Nephron progenitor cell (in vitro differentiated cells): ENCODE results near the gene ERBB4.

ENCODE experiments used
- DNase-seq: peaks from one replicate; pipeline ENCODE4 v3.0.0; 2021
- H3K27ac Mint-ChIP-seq: 2 replicates; pipeline ENCODE4 v1.8.0; 2021; ENCODE audit warnings: mild to moderate bottlenecking, moderate library complexity, mixed read lengths
- H3K27me3 Mint-ChIP-seq: 2 replicates; pipeline ENCODE4 v1.8.0; 2021; ENCODE audit warnings: mild to moderate bottlenecking, low read depth, mixed read lengths; ENCODE audit not compliant: poor library complexity
- H3K36me3 Mint-ChIP-seq: 2 replicates; pipeline ENCODE4 v1.8.0; 2021; ENCODE audit warnings: low read depth, mixed read lengths
- H3K4me1 Mint-ChIP-seq: 2 replicates; pipeline ENCODE4 v1.8.0; 2021; ENCODE audit warnings: mixed read lengths
- H3K4me3 Mint-ChIP-seq: 2 replicates; pipeline ENCODE4 v1.8.0; 2021; ENCODE audit warnings: mild to moderate bottlenecking, moderate library complexity, mixed read lengths
- H3K9me3 Mint-ChIP-seq: 2 replicates; pipeline ENCODE4 v1.8.0; 2021; ENCODE audit warnings: mild to moderate bottlenecking, moderate library complexity, mixed read lengths
- CTCF ChIP-seq: fragments of 200-600 bp; sonication (generic); IDR thresholded peaks from 2 replicates; pipeline ENCODE4 v1.5.0; 2021; ENCODE audit warnings: antibody characterized with exemption

Gene ERBB4

GRCh38 chr2:211901226-211901846, 637.3 kb downstream of the ERBB4 start:
- Mint-ChIP-seq H3K27me3 (peaks cover 9% of the 10 kb centered on the region), H3K27ac (no peak overlapping the region), H3K4me1 (no peaks in the 10 kb centered on the region), H3K36me3 (no peaks in the 10 kb centered on the region), H3K4me3 (no peak overlapping the region), H3K9me3 (no peaks in the 10 kb centered on the region)
- no peak for TF ChIP-seq CTCF
- no peak for DNase-seq

- H3K27ac Mint-ChIP-seq: peak overlapping the region; percentile 80
- H3K36me3 Mint-ChIP-seq: no peaks in the 10 kb centered on the region
- no peaks in the 10 kb centered on the region for H3K4me1 Mint-ChIP-seq
- DNase-seq: no peak
- TF ChIP-seq CTCF: no peak
- no peaks in the 10 kb centered on the region for H3K9me3 Mint-ChIP-seq
- no peak overlapping the region for H3K4me3 Mint-ChIP-seq
- H3K27me3 Mint-ChIP-seq: peaks cover 4% of the 10 kb centered on the region
These were observed 638.1 kb downstream of the ERBB4 start for GRCh38 chr2:211900518-211900917.

- H3K4me3 Mint-ChIP-seq: no peak overlapping the region
- no peaks in the 10 kb centered on the region for H3K4me1 Mint-ChIP-seq
- no peaks in the 10 kb centered on the region for H3K9me3 Mint-ChIP-seq
- no peak for TF ChIP-seq CTCF
- no peak for DNase-seq
- H3K36me3 Mint-ChIP-seq: no peaks in the 10 kb centered on the region
- peak overlapping the region; percentile 80 for H3K27ac Mint-ChIP-seq
- H3K27me3 Mint-ChIP-seq: peaks cover 4% of the 10 kb centered on the region
These were observed 638.6 kb downstream of the ERBB4 start for GRCh38 chr2:211900000-211900399.

- H3K27me3 Mint-ChIP-seq: peaks cover 4% of the 10 kb centered on the region
- H3K36me3 Mint-ChIP-seq: no peaks in the 10 kb centered on the region
- TF ChIP-seq CTCF: no peak
- H3K9me3 Mint-ChIP-seq: no peaks in the 10 kb centered on the region
- H3K27ac Mint-ChIP-seq: no peak overlapping the region
- no peak for DNase-seq
- no peak overlapping the region for H3K4me3 Mint-ChIP-seq
- H3K4me1 Mint-ChIP-seq: no peaks in the 10 kb centered on the region
These were observed 639.9 kb downstream of the ERBB4 start for GRCh38 chr2:211898702-211899101.

GRCh38 chr2:211881449-211881848, 657.2 kb downstream of the ERBB4 start:
- H3K36me3 Mint-ChIP-seq: no peaks in the 10 kb centered on the region
- H3K27ac Mint-ChIP-seq: no peak overlapping the region
- peaks cover 4% of the 10 kb centered on the region for H3K27me3 Mint-ChIP-seq
- no peak for DNase-seq
- no peak for TF ChIP-seq CTCF
- H3K4me1 Mint-ChIP-seq: no peaks in the 10 kb centered on the region
- no peak overlapping the region for H3K4me3 Mint-ChIP-seq
- H3K9me3 Mint-ChIP-seq: no peaks in the 10 kb centered on the region

GRCh38 chr2:211879323-211879722, 659.3 kb downstream of the ERBB4 start:
- H3K4me3 Mint-ChIP-seq: no peak overlapping the region
- no peaks in the 10 kb centered on the region for H3K36me3 Mint-ChIP-seq
- H3K4me1 Mint-ChIP-seq: no peaks in the 10 kb centered on the region
- no peak for DNase-seq
- no peak for TF ChIP-seq CTCF
- peaks cover 4% of the 10 kb centered on the region for H3K27me3 Mint-ChIP-seq
- H3K27ac Mint-ChIP-seq: no peak overlapping the region
- H3K9me3 Mint-ChIP-seq: no peaks in the 10 kb centered on the region
